ENCODE measurements around the gene B4GAT1. TPM values are rescaled to one million over a fixed set of nuclear protein-coding genes. Genes with fewer than 3 reads are reported as not detected.

B4GAT1 gene
- total RNA-seq, 1 experiment from 2014 or later, result 6.7 TPM

DNA sequence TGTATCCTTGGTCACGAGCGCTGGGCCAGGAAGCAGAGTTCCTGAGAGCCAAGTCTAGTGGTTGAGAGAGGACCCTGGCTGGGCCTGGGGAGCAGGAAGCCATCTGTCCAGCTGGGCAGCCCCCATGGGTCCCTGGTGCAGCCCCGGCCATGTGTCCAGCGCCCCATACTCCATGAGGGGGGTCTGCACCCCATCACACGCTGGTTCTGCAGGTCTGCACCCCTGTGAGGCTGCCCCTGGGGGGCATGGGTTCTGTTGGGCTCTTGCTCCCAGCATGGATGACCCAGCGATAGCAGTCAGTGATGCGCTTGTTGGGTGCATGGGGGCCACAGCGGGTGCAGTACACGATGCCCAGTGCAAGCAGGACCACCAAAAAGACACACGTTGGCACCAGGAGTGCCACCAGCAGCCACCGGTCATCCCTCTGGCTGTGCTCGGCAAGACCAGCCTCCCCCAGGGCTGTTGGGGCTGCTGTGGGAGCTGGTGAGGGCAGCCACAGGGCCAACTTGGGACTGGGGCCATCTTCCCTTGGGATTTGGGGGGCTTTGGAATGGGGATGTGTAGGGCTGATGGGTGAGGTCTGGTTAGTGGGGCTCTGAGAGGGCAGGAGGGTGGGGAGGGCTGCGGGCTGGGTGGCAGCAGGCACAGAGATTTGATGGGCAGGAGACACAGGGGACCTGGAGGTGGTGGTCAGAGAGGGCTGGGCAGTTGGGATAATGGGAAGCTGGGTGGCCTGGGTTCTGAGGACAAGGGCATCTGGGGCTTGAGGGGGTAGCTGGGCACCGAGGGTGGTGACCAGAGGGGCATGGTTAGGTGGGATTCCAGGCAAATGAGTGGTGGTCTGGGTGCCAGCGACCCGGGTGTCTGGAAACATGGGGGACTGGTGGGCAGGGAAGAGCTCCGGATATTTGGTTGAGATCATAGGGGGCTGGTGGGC, 32.6 kb downstream of the B4GAT1 start:
- H4K20me1 ChIP-seq (ENCODE audit: insufficient read depth), result no peaks in the 10 kb centered on the region
- intact Hi-C loops (cut with micrococcal nuclease), result loop anchor here (5.0 kb wide), 2 partner anchors 57 to 72 kb away; partner anchors contain the start of gene SLC29A2
- H3K9me2 ChIP-seq (ENCODE audit: insufficient read depth), result no peaks in the 10 kb centered on the region
- no peak overlapping the region for H2AFZ ChIP-seq (ENCODE audit: low read depth, low read length, poor library complexity, severe bottlenecking)
- no TSS peak for BruUV-seq (replicated peaks)
- ATAC-seq (no peak), DNase-seq (ENCODE audit: low read depth, low spot score) (no peak)
- POLR2A ChIA-PET, result no interaction called here
- no peak overlapping the region for H3K4me2 ChIP-seq (ENCODE audit: low read length)
- H3K9me3 ChIP-seq (ENCODE audit: control insufficient read depth in 1 of 2, insufficient read depth in 1 of 2, low read depth in 1 of 2, low read length in 2 of 2), result no peaks in the 10 kb centered on the region
- no peak overlapping the region for H3K27ac ChIP-seq (ENCODE audit: low read depth, low read length)
- CTCF ChIA-PET, result interaction anchor here (1.3 kb wide), 1 partner anchor 71 kb away, joined by 3 read pairs; no protein-coding TSS in a partner anchor
- no peaks in the 10 kb centered on the region for H3K36me3 ChIP-seq (ENCODE audit: control insufficient read depth in 1 of 2, insufficient read depth in 2 of 2, low read length in 2 of 2)
- H3K4me3 ChIP-seq (replicated peaks in 1 of 2; ENCODE audit: low read depth in 1 of 2, low read length in 2 of 2), result no peak overlapping the region
- H3K9ac ChIP-seq (ENCODE audit: low read length), result no peak overlapping the region
- no peaks in the 10 kb centered on the region for H3K27me3 ChIP-seq (ENCODE audit: insufficient read depth, low read length)
- RAD21 ChIA-PET (ENCODE audit: low non-redundant PET in 1 of 2, low total read pairs in 2 of 2, uncharacterized antibody in 2 of 2, unreplicated experiment in 2 of 2), result no interaction called here
- no peaks in the 10 kb centered on the region for H3K79me2 ChIP-seq (ENCODE audit: insufficient read depth, low read length)
- peaks cover 16 to 36% of the 10 kb centered on the region in 2 experiments for H3K4me1 ChIP-seq (ENCODE audit: control insufficient read depth in 1 of 2, insufficient read depth in 2 of 2, low read length in 2 of 2)
- TF ChIP-seq JUND (IDR thresholded peaks at IDR 0.05), result no peak
- no peak for TF ChIP-seq POLR2A (IDR thresholded peaks at IDR 0.05; ENCODE audit: borderline replicate concordance, extremely low read depth, insufficient read depth, insufficient read length)
- TF ChIP-seq EGR1 (IDR thresholded peaks at IDR 0.05; ENCODE audit: low read depth), result no peak
- TF ChIP-seq TCF7L2 (IDR thresholded peaks at IDR 0.05; ENCODE audit: borderline replicate concordance, extremely low read depth, insufficient read depth, insufficient read length), result no peak
- TF ChIP-seq EZH2phosphoT487 (IDR thresholded peaks at IDR 0.05; ENCODE audit: borderline replicate concordance), result no peak
- no peak for TF ChIP-seq YY1 (IDR thresholded peaks at IDR 0.05; ENCODE audit: extremely low read depth, insufficient replicate concordance, low read depth, low read length)
- TF ChIP-seq SP1 (IDR thresholded peaks at IDR 0.05; ENCODE audit: low read depth), result no peak
- no peak for TF ChIP-seq ELF1 (IDR thresholded peaks at IDR 0.05; ENCODE audit: borderline replicate concordance, low read depth)

DNA sequence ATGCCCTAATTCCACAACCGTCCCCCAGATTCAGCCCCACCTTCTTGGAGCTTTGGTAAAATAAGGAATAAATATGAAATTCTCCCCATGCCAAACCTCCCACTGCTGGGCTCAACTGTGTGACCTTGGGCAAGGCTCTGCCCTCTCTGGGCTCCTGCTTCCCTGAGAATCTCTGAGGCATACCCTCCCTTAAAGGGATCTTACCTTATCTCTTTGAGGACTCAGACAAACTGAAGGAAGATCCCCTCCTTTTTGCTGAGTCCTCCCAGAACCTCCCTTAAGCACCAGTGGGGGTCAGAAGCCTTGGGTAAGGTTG, 33.3 kb downstream of the B4GAT1 start:
- intact Hi-C loops (cut with micrococcal nuclease), result loop anchor here (5.0 kb wide), 2 partner anchors 58 to 73 kb away; partner anchors contain the start of gene SLC29A2
- no TSS peak for BruUV-seq (replicated peaks)
- ChIA-PET POLR2A (no interaction called here), RAD21 (ENCODE audit: low non-redundant PET in 1 of 2, low total read pairs in 2 of 2, uncharacterized antibody in 2 of 2, unreplicated experiment in 2 of 2) (no interaction called here), CTCF (no interaction called here)
- Histone ChIP-seq H3K36me3 (ENCODE audit: control insufficient read depth in 1 of 2, insufficient read depth in 2 of 2, low read length in 2 of 2) (no peaks in the 10 kb centered on the region), H3K27ac (ENCODE audit: low read depth, low read length) (peak overlapping the region; percentile 79; the same call in 1 of the 2 replicates), H3K4me1 (ENCODE audit: control insufficient read depth in 1 of 2, insufficient read depth in 2 of 2, low read length in 2 of 2) (peaks cover 16 to 37% of the 10 kb centered on the region in 2 experiments), H3K9me2 (ENCODE audit: insufficient read depth) (no peaks in the 10 kb centered on the region), H4K20me1 (ENCODE audit: insufficient read depth) (no peaks in the 10 kb centered on the region), H3K4me2 (ENCODE audit: low read length) (no peak overlapping the region), H3K9me3 (ENCODE audit: control insufficient read depth in 1 of 2, insufficient read depth in 1 of 2, low read depth in 1 of 2, low read length in 2 of 2) (no peaks in the 10 kb centered on the region), H3K79me2 (ENCODE audit: insufficient read depth, low read length) (no peaks in the 10 kb centered on the region), H3K4me3 (replicated peaks in 1 of 2; ENCODE audit: low read depth in 1 of 2, low read length in 2 of 2) (no peak overlapping the region), H3K27me3 (ENCODE audit: insufficient read depth, low read length) (no peaks in the 10 kb centered on the region), H2AFZ (ENCODE audit: low read depth, low read length, poor library complexity, severe bottlenecking) (no peak overlapping the region), H3K9ac (ENCODE audit: low read length) (no peak overlapping the region)
- no peak for DNase-seq (ENCODE audit: low read depth, low spot score)
- ATAC-seq, result no peak
- TF ChIP-seq RAD21 (IDR thresholded peaks at IDR 0.05; ENCODE audit: low read depth) (no peak), SIN3A (IDR thresholded peaks at IDR 0.05; ENCODE audit: low read depth) (no peak), EGR1 (IDR thresholded peaks at IDR 0.05; ENCODE audit: low read depth) (no peak), CBX3 (IDR thresholded peaks at IDR 0.05; ENCODE audit: low read depth) (no peak), POLR2A (IDR thresholded peaks at IDR 0.05; ENCODE audit: borderline replicate concordance, extremely low read depth, insufficient read depth, insufficient read length) (no peak), TCF7L2 (IDR thresholded peaks at IDR 0.05; ENCODE audit: borderline replicate concordance, extremely low read depth, insufficient read depth, insufficient read length) (no peak)
- TF ChIP-seq, protein P1, sequence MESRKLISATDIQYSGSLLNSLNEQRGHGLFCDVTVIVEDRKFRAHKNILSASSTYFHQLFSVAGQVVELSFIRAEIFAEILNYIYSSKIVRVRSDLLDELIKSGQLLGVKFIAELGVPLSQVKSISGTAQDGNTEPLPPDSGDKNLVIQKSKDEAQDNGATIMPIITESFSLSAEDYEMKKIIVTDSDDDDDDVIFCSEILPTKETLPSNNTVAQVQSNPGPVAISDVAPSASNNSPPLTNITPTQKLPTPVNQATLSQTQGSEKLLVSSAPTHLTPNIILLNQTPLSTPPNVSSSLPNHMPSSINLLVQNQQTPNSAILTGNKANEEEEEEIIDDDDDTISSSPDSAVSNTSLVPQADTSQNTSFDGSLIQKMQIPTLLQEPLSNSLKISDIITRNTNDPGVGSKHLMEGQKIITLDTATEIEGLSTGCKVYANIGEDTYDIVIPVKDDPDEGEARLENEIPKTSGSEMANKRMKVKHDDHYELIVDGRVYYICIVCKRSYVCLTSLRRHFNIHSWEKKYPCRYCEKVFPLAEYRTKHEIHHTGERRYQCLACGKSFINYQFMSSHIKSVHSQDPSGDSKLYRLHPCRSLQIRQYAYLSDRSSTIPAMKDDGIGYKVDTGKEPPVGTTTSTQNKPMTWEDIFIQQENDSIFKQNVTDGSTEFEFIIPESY (IDR thresholded peaks at IDR 0.05; ENCODE audit: extremely low read depth, insufficient replicate concordance, low read length), result no peak
- TF ChIP-seq, protein P2, sequence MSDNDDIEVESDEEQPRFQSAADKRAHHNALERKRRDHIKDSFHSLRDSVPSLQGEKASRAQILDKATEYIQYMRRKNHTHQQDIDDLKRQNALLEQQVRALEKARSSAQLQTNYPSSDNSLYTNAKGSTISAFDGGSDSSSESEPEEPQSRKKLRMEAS (IDR thresholded peaks at IDR 0.05), result no peak
- TF ChIP-seq, protein P3, sequence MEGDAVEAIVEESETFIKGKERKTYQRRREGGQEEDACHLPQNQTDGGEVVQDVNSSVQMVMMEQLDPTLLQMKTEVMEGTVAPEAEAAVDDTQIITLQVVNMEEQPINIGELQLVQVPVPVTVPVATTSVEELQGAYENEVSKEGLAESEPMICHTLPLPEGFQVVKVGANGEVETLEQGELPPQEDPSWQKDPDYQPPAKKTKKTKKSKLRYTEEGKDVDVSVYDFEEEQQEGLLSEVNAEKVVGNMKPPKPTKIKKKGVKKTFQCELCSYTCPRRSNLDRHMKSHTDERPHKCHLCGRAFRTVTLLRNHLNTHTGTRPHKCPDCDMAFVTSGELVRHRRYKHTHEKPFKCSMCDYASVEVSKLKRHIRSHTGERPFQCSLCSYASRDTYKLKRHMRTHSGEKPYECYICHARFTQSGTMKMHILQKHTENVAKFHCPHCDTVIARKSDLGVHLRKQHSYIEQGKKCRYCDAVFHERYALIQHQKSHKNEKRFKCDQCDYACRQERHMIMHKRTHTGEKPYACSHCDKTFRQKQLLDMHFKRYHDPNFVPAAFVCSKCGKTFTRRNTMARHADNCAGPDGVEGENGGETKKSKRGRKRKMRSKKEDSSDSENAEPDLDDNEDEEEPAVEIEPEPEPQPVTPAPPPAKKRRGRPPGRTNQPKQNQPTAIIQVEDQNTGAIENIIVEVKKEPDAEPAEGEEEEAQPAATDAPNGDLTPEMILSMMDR (IDR thresholded peaks at IDR 0.05 in 2 of 3, conservative IDR thresholded peaks at IDR 0.05 in 1 of 3; ENCODE audit: borderline replicate concordance in 1 of 3, insufficient read depth in 1 of 3, low read depth in 2 of 3, low read length in 2 of 3), result no peak
- TF ChIP-seq, protein P4, sequence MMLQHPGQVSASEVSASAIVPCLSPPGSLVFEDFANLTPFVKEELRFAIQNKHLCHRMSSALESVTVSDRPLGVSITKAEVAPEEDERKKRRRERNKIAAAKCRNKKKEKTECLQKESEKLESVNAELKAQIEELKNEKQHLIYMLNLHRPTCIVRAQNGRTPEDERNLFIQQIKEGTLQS (IDR thresholded peaks at IDR 0.05), result no peak
